SU-DHL-6 (cell line): Measurements from ENCODE around the gene BTN3A1.
A peak's percentile ranks its signal among the peaks of the same experiment; 100 is the strongest.

Experiments
- H2AFZ ChIP-seq: fragments of 200-600 bp; sonication (generic); 2 replicates; pipeline ENCODE4 v1.6.1; 2014; ENCODE audit warnings: low read depth, mild to moderate bottlenecking, moderate library complexity, mixed read lengths, antibody characterized with exemption, low read length; ENCODE audit not compliant: severe bottlenecking
- H3F3A ChIP-seq: fragments of 200-600 bp; shearing (Covaris generic); 2 replicates; pipeline ENCODE4 v1.6.0; 2016; ENCODE audit warnings: antibody characterized with exemption, mild to moderate bottlenecking; ENCODE audit not compliant: insufficient read depth
- H3K27ac ChIP-seq: fragments of 200-600 bp; sonication (generic); 2 replicates; pipeline ENCODE4 v1.5.1; 2016; ENCODE audit warnings: low read depth, mild to moderate bottlenecking, low read length, moderate library complexity, mixed read lengths
- H3K27me3 ChIP-seq: fragments of 200-600 bp; sonication (generic), shearing (Covaris generic); 2 replicates; pipeline ENCODE4 v1.6.0; 2014; ENCODE audit warnings: mild to moderate bottlenecking, low read length
- H3K36me3 ChIP-seq: fragments of 200-600 bp; sonication (generic); 2 replicates; pipeline ENCODE4 v1.6.1; 2014; ENCODE audit warnings: mild to moderate bottlenecking, low read length, mixed read lengths
- H3K4me2 ChIP-seq: fragments of 300-600, 200-600 bp; shearing (Covaris generic), sonication (generic); 2 replicates; pipeline ENCODE4 v1.6.0; 2014; ENCODE audit warnings: low read length, low read depth, mild to moderate bottlenecking; ENCODE audit not compliant: poor library complexity, severe bottlenecking
- H3K4me3 ChIP-seq: fragments of 200-600 bp; sonication (generic); 2 replicates; pipeline ENCODE4 v1.5.1; 2014; ENCODE audit warnings: antibody characterized with exemption, low read length, mild to moderate bottlenecking, mixed read lengths; ENCODE audit not compliant: insufficient read depth, poor library complexity, severe bottlenecking
- H3K79me2 ChIP-seq: fragments of 200-600 bp; sonication (generic); 2 replicates; pipeline ENCODE4 v1.6.1; 2014; ENCODE audit warnings: mild to moderate bottlenecking, low read length, moderate library complexity; ENCODE audit not compliant: insufficient read depth
- H3K9ac ChIP-seq: fragments of 200-600 bp; sonication (generic); 2 replicates; pipeline ENCODE4 v1.7.0; 2014; ENCODE audit warnings: mild to moderate bottlenecking, low read length
- H3K9me2 ChIP-seq: fragments of 200-600 bp; sonication (generic); replicated peaks from 2 replicates; pipeline ENCODE4 v1.6.1; 2014; ENCODE audit warnings: low read length; ENCODE audit not compliant: insufficient read depth
- H3K9me3 ChIP-seq: fragments of 200-600 bp; sonication (generic); 2 replicates; pipeline ENCODE4 v1.6.1; 2014; ENCODE audit warnings: low read length, mixed read lengths; ENCODE audit not compliant: insufficient read depth
- H4K20me1 ChIP-seq: fragments of 200-600 bp; sonication (generic); 2 replicates; pipeline ENCODE4 v1.6.1; 2014; ENCODE audit warnings: low read depth, mild to moderate bottlenecking, antibody characterized with exemption, low read length, moderate library complexity, mixed read lengths
- CTCF ChIP-seq: fragments of 200-600 bp; sonication (generic); IDR thresholded peaks from one replicate; pipeline ENCODE4 v1.5.1; 2017; ENCODE audit warnings: antibody characterized with exemption, mild to moderate bottlenecking, low read length, moderate library complexity; ENCODE audit not compliant: insufficient read depth, poor library complexity, severe bottlenecking
- EZH2phosphoT487 ChIP-seq: fragments of 200-600 bp; sonication (generic), shearing (Covaris generic); conservative IDR thresholded peaks from 2 replicates; pipeline ENCODE4 v1.6.1; 2018; ENCODE audit warnings: mild to moderate bottlenecking, antibody characterized with exemption, low read length, moderate library complexity, mixed read lengths

Gene BTN3A1

DNA sequence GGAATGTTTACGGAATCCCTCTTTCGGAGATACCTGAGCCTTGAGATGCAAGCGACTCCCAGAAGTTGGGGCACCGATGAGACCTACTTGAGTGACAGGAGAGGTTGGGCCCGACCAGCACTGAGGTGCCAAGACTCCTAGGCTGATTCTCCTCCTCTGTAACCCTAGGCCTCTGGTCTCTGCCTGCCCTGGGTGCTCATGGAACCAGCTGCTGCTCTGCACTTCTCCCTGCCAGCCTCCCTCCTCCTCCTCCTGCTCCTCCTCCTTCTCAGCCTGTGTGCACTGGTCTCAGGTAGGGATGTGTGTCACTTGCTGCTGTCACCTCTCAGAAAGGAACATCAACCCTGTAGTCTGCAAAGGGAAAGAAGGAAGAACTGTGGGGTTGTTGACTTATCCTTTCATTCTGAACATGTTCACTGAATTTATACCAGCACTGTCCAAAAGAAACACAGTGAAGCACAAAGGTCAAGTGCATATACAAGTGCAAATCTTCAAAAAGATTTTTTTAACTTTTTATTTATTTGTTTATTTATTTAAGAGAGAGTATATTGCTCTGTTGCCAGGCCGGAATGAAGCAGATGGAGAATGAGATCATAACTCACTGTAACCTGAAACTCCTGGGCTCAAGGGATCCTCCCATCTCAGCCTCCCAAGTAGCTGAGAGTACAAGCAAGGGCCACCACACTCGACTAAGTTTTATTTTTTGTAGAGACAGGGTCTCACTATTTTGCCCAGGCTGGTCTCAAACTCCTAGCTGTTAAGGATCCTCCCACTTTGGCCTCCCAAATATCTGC lies 18.3 kb upstream of the BTN3A1 start:
- TF ChIP-seq CTCF (no peak), EZH2phosphoT487 (no peak)
- H3K9me3 ChIP-seq = no peaks in the 10 kb centered on the region
- no peaks in the 10 kb centered on the region for H3F3A ChIP-seq
- no peaks in the 10 kb centered on the region for H3K36me3 ChIP-seq
- no peak overlapping the region for H3K27ac ChIP-seq
- H4K20me1 ChIP-seq = no peaks in the 10 kb centered on the region
- peak overlapping the region; percentile 74 for H3K4me2 ChIP-seq
- H3K79me2 ChIP-seq = no peaks in the 10 kb centered on the region
- H3K27me3 ChIP-seq = no peaks in the 10 kb centered on the region
- no peaks in the 10 kb centered on the region for H3K9me2 ChIP-seq
- H2AFZ ChIP-seq = peak overlapping the region; percentile 84
- H3K9ac ChIP-seq = peak overlapping the region; percentile 63
- peak overlapping the region; percentile 61 for H3K4me3 ChIP-seq

GRCh38 chr6:26385734-26386125 lies 16.3 kb upstream of the BTN3A1 start:
- Histone ChIP-seq H3K9me3 (no peaks in the 10 kb centered on the region), H3K4me3 (no peak overlapping the region), H3K4me2 (no peak overlapping the region), H3K79me2 (no peaks in the 10 kb centered on the region), H3K9ac (no peak overlapping the region), H3F3A (no peaks in the 10 kb centered on the region), H3K27ac (no peak overlapping the region), H3K36me3 (no peaks in the 10 kb centered on the region), H3K9me2 (no peaks in the 10 kb centered on the region), H2AFZ (no peak overlapping the region), H4K20me1 (no peaks in the 10 kb centered on the region), H3K27me3 (no peaks in the 10 kb centered on the region)
- no peak for TF ChIP-seq CTCF
- no peak for TF ChIP-seq EZH2phosphoT487

- Histone ChIP-seq H3K9me3 (no peaks in the 10 kb centered on the region), H3K4me2 (no peak overlapping the region)
These were observed 14.5 kb upstream of the BTN3A1 start for GRCh38 chr6:26387565-26387964.

More at GRCh38 chr6:26387565-26387964, 14.5 kb upstream of the BTN3A1 start:
- Histone ChIP-seq H4K20me1 (no peaks in the 10 kb centered on the region), H3K79me2 (no peaks in the 10 kb centered on the region), H3F3A (no peaks in the 10 kb centered on the region), H3K36me3 (no peaks in the 10 kb centered on the region), H3K9me2 (no peaks in the 10 kb centered on the region), H3K4me3 (no peak overlapping the region), H3K27me3 (no peaks in the 10 kb centered on the region), H3K27ac (no peak overlapping the region), H2AFZ (no peak overlapping the region), H3K9ac (no peak overlapping the region)
- TF ChIP-seq EZH2phosphoT487 (no peak), CTCF (no peak)
